Measurements from ENCODE around the gene PTPRT.

Gene PTPRT

DNA sequence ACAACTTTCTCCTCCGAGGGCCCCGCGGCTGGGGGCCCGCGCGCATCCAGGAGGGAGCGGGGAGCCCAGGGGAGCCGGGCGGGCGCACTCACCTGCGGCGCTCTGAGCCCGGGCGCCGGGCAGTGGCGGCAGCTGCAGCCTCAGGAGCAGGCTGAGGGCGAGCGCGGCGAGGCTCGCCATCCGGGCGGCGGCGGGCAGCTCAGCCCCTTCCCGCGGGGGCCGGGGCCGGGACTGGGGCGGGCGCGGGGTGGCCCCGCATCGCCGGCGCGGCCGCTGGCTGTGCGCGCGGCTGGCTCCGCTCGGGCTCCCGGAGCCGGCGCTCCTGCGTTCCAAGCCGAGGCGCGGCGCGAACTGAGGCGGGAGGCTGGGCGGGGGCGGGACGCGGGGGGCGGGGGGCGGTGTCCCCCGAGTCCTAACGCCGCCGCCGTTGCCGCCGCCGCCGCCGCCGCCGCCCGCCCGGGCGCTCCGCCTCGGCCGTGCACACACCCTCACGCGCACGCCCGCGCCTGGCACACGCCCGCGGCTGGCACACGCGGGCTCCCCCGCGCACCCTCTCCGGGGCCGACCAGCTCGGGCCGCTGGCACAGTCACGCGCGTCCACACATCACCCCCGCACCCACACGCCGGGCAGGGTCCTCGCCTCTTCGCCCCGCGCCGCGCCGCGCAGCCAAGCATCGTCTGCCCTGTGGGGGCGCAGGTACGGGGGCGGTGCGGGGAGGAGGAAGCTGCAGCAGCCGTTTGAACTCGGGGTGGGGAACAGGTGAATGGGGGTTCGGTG lies at the start of gene PTPRT:
PTPRT (minus strand) TSS at position 353 of the 778 bp plus-strand sequence; CDS start at position 180, 173 bp downstream.
- no peak for DNase-seq

DNA sequence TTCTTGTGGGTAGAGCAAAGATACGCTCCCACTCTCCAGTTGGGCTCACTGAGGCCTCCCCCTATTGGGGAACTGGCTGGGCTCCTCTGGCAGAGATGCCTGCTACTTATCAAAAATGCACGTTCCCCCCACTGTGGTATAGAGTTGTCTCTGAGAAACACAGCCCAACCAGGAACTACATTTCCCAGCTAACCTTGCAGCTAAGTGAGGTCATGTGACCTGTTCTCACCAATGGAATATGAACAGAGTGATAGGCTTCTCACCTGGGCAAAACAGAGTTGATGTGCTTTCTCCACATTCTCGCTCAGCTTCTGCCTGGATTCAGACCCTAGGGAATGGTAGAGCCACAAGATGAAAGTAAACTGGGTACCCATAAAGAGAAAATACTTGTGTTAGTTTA lies 49.1 kb upstream of the PTPRT start:
- DNase-seq: peak; percentile 13

DNA sequence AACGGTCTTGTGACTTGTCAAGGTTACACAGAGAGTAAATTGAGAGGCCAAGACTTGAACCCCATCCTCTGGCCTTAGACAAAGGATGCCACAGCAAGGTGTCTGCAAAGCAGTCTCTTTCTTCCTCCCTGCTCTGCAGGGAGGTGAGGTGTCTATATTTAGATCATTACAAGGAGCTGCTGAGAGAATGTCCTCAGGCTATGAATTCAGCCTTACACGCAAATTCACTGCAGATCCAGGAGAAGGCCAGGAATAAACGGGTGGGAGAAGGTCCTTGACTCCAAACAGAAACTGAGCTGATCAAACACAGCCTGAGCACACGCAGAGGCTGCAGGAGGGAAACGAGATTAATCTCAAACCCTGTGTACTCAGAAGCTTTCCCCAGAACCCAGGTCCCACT lies 48.6 kb upstream of the PTPRT start:
- no peak for DNase-seq

DNA sequence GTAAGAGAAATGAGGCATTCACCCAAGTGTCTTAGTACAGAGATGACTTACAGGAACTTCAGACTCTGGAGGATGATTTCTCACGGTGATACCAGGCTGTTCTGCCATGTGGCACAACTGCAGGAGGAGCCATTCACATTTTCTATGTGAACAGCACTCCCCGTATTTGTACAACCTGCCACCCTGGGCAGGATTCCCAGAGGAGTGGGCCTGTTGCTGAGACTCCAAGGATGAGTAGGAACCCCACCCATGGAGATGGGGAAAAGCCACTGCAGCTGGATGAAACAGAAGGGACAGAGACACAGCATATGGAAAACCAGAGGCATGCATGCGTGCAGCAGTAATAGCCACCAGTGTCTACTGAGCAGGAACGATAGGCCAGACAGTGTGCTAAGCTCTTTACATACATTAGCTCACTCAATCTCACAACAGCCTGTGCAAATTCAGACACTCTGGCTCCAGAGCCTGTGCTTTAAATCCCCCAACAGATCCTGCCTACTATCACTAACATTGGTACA lies 48.0 kb upstream of the PTPRT start:
- DNase-seq: no peak

DNA sequence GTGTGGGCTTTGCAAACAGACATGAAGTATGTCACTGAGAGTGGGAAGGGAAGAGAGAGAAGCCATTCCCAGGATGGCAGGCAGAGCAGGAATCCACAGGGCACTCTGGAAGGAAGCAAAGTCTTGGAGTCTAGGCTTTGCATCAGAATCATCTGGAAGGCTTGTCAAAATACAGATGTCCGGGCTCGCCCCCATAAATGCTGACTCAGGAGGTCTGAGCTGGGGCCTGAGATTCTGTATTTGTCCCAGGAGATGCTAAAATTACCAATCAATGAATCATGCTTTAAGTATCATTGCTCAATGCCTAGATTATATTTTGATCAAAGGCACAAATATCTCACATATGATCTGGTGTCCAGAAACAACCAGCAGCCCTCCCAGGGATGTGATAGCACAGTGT lies 46.3 kb upstream of the PTPRT start:
- no peak for DNase-seq

DNA sequence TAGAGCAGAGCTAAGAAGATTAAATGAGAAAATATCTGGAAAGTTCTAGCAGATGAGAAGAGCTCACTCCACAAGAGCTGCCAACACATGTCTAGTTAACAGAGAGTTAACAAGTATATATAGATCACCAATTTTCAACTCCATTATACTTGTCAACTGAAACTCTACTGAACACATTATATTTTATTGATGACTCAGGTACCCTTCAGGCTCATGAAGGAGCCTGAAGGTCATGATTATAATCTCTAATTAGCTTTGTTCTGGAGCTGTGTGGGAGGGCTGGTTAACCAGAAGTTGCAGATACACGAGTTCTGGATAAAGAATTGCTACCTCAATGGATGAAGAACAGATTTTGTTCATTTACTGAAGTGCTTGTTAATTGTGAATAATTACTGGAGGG lies 42.1 kb upstream of the PTPRT start:
- DNase-seq: no peak

DNA sequence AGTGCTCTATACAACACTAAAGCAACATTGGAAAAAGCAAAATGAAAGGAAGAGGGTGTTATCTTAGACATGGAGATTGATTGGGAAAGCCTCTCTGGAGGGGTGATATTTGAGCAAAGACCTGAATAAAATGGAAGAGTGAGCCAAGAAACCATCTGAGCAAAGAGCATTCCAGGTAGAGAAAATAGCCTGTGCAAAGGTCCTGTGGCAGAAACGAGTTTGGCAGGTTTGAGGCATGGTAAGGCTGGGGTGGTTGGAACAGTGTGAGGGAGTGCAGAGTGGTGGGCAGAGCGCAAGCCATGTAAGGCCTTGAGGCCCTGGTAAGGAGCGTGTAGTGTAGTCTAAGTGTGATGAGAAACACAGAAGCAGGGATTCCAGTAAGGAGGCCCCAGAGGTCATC lies 40.0 kb upstream of the PTPRT start:
- DNase-seq: no peak

DNA sequence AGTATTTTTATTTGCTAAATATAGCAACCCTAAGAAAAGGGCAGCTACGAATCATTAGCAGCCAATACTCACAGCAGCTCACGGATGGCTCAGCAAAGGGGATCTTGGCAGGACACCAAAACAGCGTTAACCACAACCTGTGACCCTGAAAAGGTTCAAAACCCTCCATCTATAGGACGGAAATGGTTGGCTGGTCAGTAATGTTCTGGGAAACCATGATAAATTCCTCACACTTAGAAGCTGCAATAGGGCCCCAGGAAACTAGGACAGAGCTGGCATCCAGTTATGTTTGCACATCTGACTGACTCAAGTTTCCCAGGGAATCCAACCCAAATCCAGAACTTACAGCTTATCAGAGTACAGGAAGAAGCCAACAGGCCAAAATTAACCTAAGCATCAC lies 30.9 kb upstream of the PTPRT start:
- DNase-seq: no peak

DNA sequence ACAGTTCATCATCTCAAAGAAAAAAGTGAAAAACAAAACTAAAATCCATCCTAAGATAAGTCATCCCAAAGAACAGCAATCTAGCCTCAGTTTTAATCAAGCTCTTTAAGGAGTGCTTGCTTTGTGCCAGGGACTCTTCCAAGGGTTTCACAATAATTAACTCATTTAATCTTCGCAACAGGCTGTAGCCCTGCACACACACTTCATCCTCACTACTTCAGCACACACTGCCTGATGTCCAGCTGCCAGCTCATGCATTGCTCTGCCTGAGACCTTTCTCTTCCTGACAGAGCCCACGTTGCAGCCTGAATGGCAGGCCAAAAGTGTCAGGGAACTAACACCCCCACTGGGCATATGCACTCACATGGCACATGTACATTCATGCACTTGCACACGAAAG lies 21.2 kb upstream of the PTPRT start:
- DNase-seq: no peak

DNA sequence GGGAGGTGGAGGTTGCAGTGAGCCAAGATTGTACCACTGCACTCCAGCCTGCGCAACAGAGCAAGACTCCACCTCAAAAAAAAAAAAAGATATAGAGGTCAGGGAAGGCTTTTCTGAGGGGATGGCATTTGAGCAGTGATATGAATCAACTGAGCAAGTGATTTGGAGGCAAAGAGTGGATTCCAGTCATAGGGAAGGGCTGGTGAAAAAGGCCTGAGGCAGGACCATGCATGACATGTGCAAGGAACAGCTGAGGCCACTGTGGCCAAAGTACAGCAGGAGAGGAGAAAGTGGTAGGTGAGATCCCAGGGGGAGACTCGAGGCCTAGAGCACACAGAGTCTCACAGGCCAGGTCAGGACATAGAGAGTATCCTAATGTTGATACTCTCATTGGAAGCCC lies 20.1 kb upstream of the PTPRT start:
- no peak for DNase-seq

DNA sequence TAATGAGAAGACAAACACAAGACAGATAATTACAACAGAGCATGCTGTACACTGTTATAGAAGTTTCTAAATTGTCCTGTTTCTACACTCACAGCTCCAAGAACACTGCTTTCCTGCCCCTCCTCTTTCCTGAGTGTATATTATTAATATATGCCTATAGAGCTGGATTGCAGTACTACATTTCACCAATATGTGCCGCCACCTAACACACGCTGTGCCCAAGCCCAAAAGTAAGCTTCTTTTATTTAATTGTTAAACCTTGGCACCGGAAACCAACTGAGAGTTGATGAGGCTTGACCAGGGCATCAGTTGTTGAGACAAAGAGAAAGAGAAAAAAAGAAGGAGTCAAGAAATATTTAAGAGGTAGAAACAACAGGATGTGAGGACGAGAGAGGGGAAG lies 16.0 kb upstream of the PTPRT start:
- no peak for DNase-seq

DNA sequence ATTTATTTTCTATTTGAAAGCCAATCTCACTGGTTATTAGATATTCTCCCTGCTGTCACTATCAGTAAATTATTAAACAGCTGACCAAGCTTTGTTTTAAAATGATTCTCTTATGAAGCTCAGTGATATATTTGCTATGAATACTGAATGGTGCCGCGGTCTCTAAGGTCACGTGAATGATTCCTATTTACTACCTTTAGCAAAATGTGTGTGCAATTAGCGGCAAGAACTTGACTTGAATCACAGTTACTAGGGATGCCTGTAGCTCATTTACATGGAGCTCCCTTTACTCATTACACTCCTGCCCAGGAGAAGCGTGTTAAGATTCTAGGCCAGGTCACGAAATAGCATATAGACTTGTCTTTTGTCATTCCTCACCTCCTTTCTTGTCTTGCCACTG lies 12.4 kb upstream of the PTPRT start:
- DNase-seq: no peak

DNA sequence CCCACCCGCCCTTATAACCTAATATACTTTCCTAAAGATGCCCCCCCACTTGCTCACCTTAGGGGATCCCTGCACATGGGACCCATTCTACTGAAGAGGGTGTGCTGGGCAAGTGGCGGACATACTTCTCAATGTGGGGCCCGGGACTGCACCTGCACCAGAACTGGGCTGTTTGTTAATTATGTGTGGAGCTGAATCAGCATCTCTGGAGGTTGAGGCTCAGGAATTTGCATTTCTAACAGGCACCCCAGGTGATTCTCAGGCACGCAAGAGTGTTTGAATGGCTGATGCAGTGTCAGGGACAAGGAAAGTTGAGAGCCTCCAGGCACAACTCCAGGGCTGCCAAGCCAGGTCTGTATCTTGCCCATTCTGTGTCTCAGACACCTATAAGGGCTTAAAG lies 8.9 kb upstream of the PTPRT start:
- no peak for DNase-seq

DNA sequence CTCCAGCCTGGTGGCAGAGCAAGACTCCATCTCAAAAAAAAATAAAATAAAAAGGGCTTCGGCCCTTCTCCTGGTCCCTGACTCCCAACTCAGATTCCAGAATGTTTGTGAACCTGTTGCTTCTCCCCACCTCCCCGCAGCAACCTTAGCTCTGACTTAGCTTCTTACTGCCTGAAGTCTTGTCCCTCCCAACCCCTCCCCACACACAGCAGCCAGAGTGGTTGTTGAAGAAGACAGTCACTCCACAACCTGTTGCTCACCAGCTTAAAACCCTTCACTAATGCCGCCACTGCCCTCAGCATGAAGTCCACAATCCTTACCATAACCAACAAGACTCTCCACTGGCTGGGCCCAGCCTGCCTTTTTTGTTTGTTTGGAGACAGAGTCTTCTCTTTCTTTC lies 6.5 kb upstream of the PTPRT start:
- DNase-seq: no peak

DNA sequence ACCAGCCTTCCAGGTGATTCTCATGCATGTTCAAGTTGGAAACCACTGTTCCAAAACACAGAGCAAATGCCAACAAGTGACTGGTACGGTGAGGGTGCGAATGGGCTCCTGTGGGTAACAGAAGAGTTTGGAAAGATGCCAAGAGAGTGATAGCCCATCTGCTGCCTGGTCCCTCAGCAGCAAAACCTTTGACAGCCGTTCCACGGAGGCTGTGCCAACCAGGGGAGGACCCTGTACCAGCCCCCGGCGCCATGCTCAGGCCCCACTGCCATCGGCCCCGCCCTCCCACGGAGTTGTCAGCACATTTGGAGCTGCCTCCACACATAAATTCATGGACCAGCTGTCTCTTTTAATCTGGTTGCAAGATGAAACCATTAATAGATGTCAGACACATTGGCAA lies 4.4 kb upstream of the PTPRT start:
- DNase-seq: no peak

DNA sequence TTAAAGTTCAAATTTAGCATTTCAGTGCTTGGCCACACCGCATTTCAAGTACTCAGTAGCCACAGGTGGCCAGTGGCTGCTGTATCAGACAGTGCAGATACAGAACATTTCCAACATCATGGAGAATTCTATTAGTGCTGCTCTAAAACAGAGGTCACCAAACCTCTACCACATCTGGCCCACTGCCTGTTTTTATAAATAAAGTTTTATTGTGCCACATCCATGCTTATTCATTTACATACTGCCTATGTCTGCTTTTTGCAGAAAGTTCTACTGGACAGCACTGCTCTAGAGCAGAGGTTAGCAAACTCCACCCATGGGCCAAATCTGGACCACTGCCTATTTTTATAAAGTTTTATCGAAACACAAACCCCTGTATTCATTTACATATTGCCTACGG lies 3.7 kb upstream of the PTPRT start:
- no peak for DNase-seq

DNA sequence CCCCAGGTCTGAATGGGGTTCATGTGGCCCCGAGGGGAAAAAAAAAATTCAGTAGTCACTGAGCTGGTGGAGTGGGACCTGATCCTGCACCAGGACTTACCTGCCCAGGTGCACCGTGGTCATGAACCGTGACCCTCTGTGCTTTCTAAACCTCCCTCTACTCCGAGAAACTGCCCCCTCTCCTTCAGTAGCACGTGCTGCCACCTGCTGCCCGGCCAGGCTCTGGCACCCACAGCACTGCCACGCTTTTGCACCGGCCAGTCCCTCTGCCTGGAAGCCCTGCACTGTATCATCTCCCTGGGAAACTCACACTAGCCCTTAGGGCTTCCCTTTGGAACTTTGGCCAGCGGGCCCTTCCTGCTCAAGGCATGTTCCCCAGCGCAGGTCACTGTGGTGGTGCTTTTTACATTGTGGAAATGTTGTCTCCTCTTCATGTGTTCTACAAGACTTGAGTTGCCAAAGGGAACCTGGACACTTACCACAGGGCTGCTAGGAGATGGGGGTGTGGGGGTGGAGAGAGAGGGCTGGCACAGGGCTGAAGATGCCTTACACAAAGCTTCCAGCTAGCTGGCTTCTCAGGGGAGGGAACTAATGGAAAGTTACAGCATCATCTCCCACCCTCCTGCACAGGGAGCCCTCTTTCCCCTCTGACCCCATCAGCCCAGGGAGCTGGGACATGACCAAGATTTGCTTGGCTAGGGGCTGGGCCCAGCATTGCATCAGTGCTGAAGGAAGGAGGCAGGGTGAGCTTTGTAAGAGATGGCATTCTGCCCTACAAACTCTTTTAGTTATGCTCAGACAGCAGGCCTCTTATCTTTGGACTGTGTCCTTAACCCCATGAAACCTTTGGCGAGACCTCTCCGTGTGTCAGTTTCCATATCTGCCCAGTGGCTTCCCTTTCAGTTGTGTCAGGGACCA lies 2.5 kb upstream of the PTPRT start:
- DNase-seq: peak; percentile 54

DNA sequence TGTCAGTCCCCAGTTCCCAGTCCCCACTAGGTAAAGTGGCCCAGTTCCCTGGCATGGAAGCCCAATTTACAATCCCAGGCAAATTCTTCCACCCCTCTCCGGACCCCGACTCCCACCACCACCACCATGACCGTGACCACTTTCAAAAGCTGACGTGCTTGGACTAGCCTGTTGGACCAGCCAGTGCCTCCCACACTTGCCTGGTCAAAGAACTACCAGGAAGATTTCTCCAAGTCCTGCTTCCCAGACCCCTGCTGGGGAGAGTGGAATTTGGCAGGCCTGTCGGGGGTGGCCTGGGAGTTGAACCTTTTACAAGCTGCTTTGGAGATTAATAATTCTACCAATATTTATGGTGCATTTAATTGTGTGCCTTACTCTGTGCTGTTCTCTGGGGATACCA lies 1.4 kb upstream of the PTPRT start:
- no peak for DNase-seq

DNA sequence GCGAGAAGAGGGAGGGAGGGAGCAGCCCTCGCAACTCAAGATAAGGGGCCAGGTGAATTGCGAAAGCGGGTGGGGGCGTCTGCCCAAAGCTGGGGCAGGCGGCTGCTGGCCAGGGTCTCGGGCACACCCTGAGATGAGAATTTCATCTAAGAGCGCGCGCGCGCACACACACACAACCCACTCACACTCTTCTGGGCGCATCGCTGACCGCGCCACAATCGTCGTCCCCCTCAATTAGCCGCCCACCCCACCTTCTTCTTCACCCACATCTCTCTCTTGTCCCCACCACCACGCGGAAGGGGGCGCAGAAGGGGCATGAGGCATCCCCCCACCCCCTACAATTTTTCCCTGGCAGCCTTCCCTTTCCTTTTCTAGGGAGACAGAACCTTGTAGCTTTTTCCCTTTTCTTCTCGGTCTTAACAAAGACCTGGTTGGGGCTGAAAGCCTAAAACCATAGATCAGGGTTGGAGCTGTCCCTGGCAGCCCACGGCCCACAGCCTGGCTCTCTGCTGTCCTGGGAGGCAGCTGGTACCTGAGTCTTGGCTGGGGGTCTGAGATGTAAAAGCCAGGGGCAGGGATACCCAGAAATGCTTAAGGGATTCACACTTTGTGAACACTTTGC lies 737 bp upstream of the PTPRT start:
- DNase-seq: no peak

DNA sequence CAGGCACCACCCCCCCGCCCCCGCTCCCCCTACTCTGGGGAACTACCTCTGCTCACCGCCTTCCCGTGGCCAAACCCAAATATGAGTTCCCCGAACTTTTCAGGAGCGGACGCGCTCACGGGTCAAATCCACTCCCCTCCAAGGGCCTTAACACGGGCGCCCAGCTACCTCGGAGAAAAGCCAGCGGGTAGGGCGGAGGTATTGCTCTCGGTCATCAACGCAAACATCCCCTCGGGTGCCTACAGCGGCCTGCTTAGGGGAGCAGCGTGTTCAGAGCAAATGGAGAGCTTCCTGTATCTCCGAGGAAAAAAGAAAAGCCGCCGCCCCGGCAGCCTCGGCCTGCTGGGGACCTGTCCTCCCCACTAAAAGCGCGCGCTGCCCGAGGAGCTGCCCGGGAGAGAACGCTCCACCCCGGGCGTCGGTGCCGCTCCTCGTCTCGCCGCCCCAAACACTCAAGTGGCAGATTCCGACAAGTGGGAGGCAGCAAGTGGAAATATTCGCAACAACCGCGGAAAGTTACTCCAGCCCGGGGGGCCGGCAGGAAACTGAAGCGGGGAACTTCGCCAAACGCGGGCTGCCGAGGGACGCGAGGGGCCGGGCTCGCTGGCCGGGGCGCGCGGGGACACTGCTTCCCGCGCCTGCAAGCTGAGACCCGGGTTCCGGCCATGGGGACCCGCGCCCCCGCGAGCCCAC lies 699 bp downstream of the PTPRT start:
- DNase-seq: no peak

DNA sequence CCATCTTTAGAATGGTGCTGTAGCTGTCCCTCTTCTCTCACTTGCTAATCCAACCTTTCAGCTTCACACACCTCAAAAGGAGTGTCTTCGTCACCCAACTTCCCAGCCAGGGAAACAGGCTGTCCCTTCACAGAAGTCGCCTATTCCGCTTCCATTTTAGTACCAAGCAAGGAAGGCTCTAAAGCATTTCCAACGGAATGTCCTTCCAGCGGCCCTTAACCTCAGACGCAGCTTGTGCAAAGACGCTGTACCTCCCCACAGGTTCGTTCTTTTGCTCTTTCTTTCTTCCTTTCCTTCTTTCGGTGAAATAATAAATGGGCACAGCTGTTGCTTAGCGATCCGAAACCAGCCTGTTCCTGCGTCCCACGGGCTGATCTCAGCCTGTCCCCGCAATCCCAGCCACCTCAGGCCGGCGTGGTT lies 1.5 kb downstream of the PTPRT start:
- peak; percentile 8 for DNase-seq

DNA sequence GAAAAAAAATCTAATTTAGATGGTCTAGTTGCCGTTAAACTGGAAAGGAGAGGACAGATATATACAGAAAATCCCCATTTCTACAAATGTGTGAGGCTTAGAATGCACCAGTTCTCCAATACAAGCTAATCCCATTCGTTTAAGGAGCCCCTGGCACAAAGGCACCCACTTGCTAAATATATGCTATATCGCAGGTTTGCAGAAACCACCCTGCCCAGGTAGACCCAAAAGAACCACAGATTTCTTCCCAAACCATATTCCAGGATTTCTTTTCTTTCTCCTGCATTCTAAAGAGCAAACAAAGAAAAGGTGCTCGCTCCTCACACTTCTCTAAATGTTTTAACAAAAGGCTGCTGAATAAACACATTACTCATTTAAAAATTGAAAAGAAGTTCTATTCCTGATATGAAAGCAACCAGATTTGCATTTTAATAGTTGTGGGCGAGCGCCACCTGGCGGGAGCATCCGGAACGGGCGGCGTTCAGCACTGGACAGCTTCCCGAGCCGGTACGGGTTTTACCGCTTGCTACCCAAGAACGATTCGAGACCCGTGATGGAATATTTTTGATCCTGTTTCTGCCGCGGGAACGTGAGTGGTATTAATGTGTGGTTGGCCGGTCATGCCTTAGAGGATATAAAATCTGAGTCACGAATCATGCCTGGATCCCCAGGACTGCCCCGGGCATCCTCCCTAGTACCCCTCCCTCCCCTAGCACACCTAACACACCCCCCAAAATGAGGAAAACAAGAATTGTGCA lies 2.1 kb downstream of the PTPRT start:
- DNase-seq: peak; percentile 74

All from hematopoietic multipotent progenitor cell treated with erythropoietin and hydrocortisone succinate and interleukin-3 and kit ligand, for 6 days (in vitro differentiated cells).